Motor neuron (in vitro differentiated cells): ENCODE data around the gene SPATA7. TPM values are rescaled to one million over a fixed set of nuclear protein-coding genes. Genes with fewer than 3 reads are reported as not detected.
A peak's percentile ranks its signal among the peaks of the same experiment; 100 is the strongest.

ENCODE experiments used
- ATAC-seq, 8 experiments: fragments of 200-7000 bp; cut with Tn5 transposase; replicated peaks in 6 of 8; 2 replicates each; pipeline ENCODE4 v1.8.0; 2021; ENCODE audit warnings: mild to moderate bottlenecking in 8 of 8, moderate library complexity in 8 of 8
- H3K27ac ChIP-seq, 2 donors: fragments of 250-450 bp; sonication (Bioruptor Pico); 2 replicates each; pipeline ENCODE4 v1.9.0; 2021; ENCODE audit warnings: antibody characterized with exemption in 2 of 2, mild to moderate bottlenecking in 2 of 2, moderate library complexity in 1 of 2
- H3K4me1 ChIP-seq, 2 donors: fragments of 250-450 bp; sonication (Bioruptor Pico); replicated peaks in 1 of 2; 2 replicates each; pipeline ENCODE4 v1.6.1; 2021; ENCODE audit warnings: antibody characterized with exemption in 2 of 2, mild to moderate bottlenecking in 2 of 2, moderate library complexity in 1 of 2
- H3K4me3 ChIP-seq, 5 donors: fragments of 250-450 bp; sonication (Bioruptor Pico); 2 replicates each; pipeline ENCODE4 v1.9.0; 2021; ENCODE audit warnings: antibody characterized with exemption in 5 of 5, mild to moderate bottlenecking in 5 of 5, moderate library complexity in 4 of 5
- WGBS, 10 experiments: fragments of 450-650 bp; shearing (Covaris generic); methylation state at CpG; one replicate each; pipeline ENCODE4 v1.0.0; 2022; 5-methylcytosine and 5-hydroxymethylcytosine counted together
- in situ Hi-C, 9 experiments: fragments of 400-800 bp; cut with MboI; loops; one replicate each; pipeline ENCODE4 v1.15.0; 2021; ENCODE audit warnings: low sequenced_read_pairs in 9 of 9, low pct_unique_long_range_greater_than_20kb in 2 of 9; ENCODE audit not compliant: unreplicated experiment in 9 of 9
- total RNA-seq, 8 experiments: library from RNA; unstranded; fragments of 300-600 nt; gene quantifications; 2 replicates each; pipeline versions ENCODE4 v1.2.3 to v1.2.4, GENCODE V29; 2022

SPATA7 gene
- total RNA-seq, 8 experiments from 2014 or later, result 4.4 to 37.8 (median 24.9) TPM

GRCh38 chr14:88422919-88423650 lies 37.6 kb downstream of the SPATA7 start:
- Histone ChIP-seq H3K4me3 (no peak overlapping the region), H3K4me1 (peaks cover 0 to 5% of the 10 kb centered on the region in 2 donors), H3K27ac (no peak overlapping the region)
- ATAC-seq, result peak in 7 of 8 experiments; percentile 42 to 98 (median 57)
- in situ Hi-C loops, result no loop called here
- WGBS, 10 experiments, result 14 to 86% (median 50%) methylated on average over 1 to 3 of the region's 3 CpGs; no CpG with 5 or more reads in 1 of the 10 experiments

- peaks cover 0 to 5% of the 10 kb centered on the region in 2 donors for H3K4me1 ChIP-seq
- H3K27ac ChIP-seq, result no peak overlapping the region
- no peak for ATAC-seq
- in situ Hi-C loops, result no loop called here
- H3K4me3 ChIP-seq, result no peak overlapping the region
Observed at GRCh38 chr14:88424573-88424972, 39.1 kb downstream of the SPATA7 start.

GRCh38 chr14:88426271-88426670 lies 40.8 kb downstream of the SPATA7 start:
- Histone ChIP-seq H3K4me3 (no peak overlapping the region), H3K4me1 (peaks cover 0 to 5% of the 10 kb centered on the region in 2 donors), H3K27ac (no peak overlapping the region)
- no peak for ATAC-seq
- in situ Hi-C loops, result no loop called here
- 81 to 98% (median 95%) methylated on average over 2 to 7 of the region's 7 CpGs; no CpG with 5 or more reads in 4 of the 10 experiments for WGBS, 10 experiments

GRCh38 chr14:88430976-88431375 lies 45.5 kb downstream of the SPATA7 start:
- ATAC-seq, result no peak
- H3K27ac ChIP-seq, result no peak overlapping the region
- no peak overlapping the region for H3K4me3 ChIP-seq
- no peaks in the 10 kb centered on the region for H3K4me1 ChIP-seq
- 56 to 100% (median 93%) methylated on average over 1 to 2 of the region's 2 CpGs for WGBS, 10 experiments
- in situ Hi-C loops, result no loop called here

GRCh38 chr14:88437658-88438057 lies 52.2 kb downstream of the SPATA7 start:
- WGBS, 10 experiments, result 75 to 100% (median 95%) methylated on average over 1 to 5 of the region's 5 CpGs
- no peak for ATAC-seq
- H3K4me3 ChIP-seq, result no peak overlapping the region
- H3K27ac ChIP-seq, result no peak overlapping the region
- in situ Hi-C loops, result no loop called here
- H3K4me1 ChIP-seq, result no peaks in the 10 kb centered on the region

GRCh38 chr14:88439088-88439487 lies 53.6 kb downstream of the SPATA7 start:
- H3K27ac ChIP-seq, result no peak overlapping the region
- H3K4me3 ChIP-seq, result no peak overlapping the region
- H3K4me1 ChIP-seq, result no peaks in the 10 kb centered on the region
- 40 to 100% (median 94%) methylated on average over 1 to 2 of the region's 2 CpGs; no CpG with 5 or more reads in 2 of the 10 experiments for WGBS, 10 experiments
- in situ Hi-C loops, result no loop called here
- no peak for ATAC-seq

- H3K27ac ChIP-seq, result no peak overlapping the region
- H3K4me1 ChIP-seq, result no peaks in the 10 kb centered on the region
- no peak overlapping the region for H3K4me3 ChIP-seq
- ATAC-seq, result no peak
- 81 to 100% (median 100%) methylated on average over 1 to 2 of the region's 4 CpGs; no CpG with 5 or more reads in 3 of the 10 experiments for WGBS, 10 experiments
- in situ Hi-C loops, result no loop called here
Observed at GRCh38 chr14:88452231-88452630, 66.8 kb downstream of the SPATA7 start.

GRCh38 chr14:88454886-88455285 lies 69.4 kb downstream of the SPATA7 start:
- Histone ChIP-seq H3K4me3 (no peak overlapping the region), H3K4me1 (no peaks in the 10 kb centered on the region), H3K27ac (no peak overlapping the region)
- in situ Hi-C loops, result no loop called here
- ATAC-seq, result peak in 2 of 8 experiments; percentile 88 to 96
- WGBS, 10 experiments, result 0 to 100% (median 70%) methylated on average over 1 to 2 of the region's 2 CpGs; no CpG with 5 or more reads in 2 of the 10 experiments

- Histone ChIP-seq H3K4me3 (no peak overlapping the region), H3K27ac (no peak overlapping the region), H3K4me1 (no peaks in the 10 kb centered on the region)
- 54 to 100% (median 80%) methylated on average over 1 to 4 of the region's 4 CpGs; no CpG with 5 or more reads in 1 of the 10 experiments for WGBS, 10 experiments
- ATAC-seq, result peak in 2 of 8 experiments; percentile 32 to 54
- in situ Hi-C loops, result no loop called here
Observed at GRCh38 chr14:88463318-88463717, 77.9 kb downstream of the SPATA7 start.

- in situ Hi-C loops, result no loop called here
- H3K27ac ChIP-seq, result no peak overlapping the region
- no peaks in the 10 kb centered on the region for H3K4me1 ChIP-seq
- peak in 2 of 8 experiments; percentile 11 to 55 for ATAC-seq
- 14 to 100% (median 33%) methylated on average over 1 of the region's 1 CpG; no CpG with 5 or more reads in 5 of the 10 experiments for WGBS, 10 experiments
- H3K4me3 ChIP-seq, result no peak overlapping the region
Observed at GRCh38 chr14:88468406-88468805, 82.9 kb downstream of the SPATA7 start.

GRCh38 chr14:88470542-88471440 lies 85.3 kb downstream of the SPATA7 start:
- no peak overlapping the region for H3K4me3 ChIP-seq
- WGBS, 10 experiments, result 0 to 100% (median 80%) methylated on average over 1 to 7 of the region's 7 CpGs; no CpG with 5 or more reads in 1 of the 10 experiments
- H3K4me1 ChIP-seq, result no peaks in the 10 kb centered on the region
- in situ Hi-C loops, result no loop called here
- ATAC-seq, result peak in 3 of 8 experiments; percentile 67 to 87 (median 87)
- no peak overlapping the region for H3K27ac ChIP-seq

GRCh38 chr14:88473791-88474190 lies 88.3 kb downstream of the SPATA7 start:
- in situ Hi-C loops, result no loop called here
- no peak overlapping the region for H3K27ac ChIP-seq
- WGBS, 10 experiments, result 83 to 100% (median 100%) methylated on average over 1 of the region's 1 CpG; no CpG with 5 or more reads in 2 of the 10 experiments
- no peak overlapping the region for H3K4me3 ChIP-seq
- ATAC-seq, result no peak
- H3K4me1 ChIP-seq, result no peaks in the 10 kb centered on the region

- Histone ChIP-seq H3K4me3 (no peak overlapping the region), H3K27ac (no peak overlapping the region), H3K4me1 (peaks cover 3% of the 10 kb centered on the region in 2 donors)
- in situ Hi-C loops, result no loop called here
- WGBS, 10 experiments, result 63 to 90% (median 80%) methylated on average over 1 to 7 of the region's 7 CpGs; no CpG with 5 or more reads in 2 of the 10 experiments
- peak in 1 of 8 experiments; percentile 60 for ATAC-seq
Observed at GRCh38 chr14:88476214-88476774, 90.8 kb downstream of the SPATA7 start.
